TTC549 (cell line): ENCODE measurements around the gene MDC1.
"Not testable (repeated sequence)": the region's sequence is repeated elsewhere in the genome, so short reads cannot be mapped to it uniquely, and the experiment has no call there.

Source experiments
- FAIRE-seq: peaks from 2 replicates; lab custom pipeline; 2012; peaks lifted over from hg19 to GRCh38; lab: Jason Lieb, UNC

Gene MDC1

DNA sequence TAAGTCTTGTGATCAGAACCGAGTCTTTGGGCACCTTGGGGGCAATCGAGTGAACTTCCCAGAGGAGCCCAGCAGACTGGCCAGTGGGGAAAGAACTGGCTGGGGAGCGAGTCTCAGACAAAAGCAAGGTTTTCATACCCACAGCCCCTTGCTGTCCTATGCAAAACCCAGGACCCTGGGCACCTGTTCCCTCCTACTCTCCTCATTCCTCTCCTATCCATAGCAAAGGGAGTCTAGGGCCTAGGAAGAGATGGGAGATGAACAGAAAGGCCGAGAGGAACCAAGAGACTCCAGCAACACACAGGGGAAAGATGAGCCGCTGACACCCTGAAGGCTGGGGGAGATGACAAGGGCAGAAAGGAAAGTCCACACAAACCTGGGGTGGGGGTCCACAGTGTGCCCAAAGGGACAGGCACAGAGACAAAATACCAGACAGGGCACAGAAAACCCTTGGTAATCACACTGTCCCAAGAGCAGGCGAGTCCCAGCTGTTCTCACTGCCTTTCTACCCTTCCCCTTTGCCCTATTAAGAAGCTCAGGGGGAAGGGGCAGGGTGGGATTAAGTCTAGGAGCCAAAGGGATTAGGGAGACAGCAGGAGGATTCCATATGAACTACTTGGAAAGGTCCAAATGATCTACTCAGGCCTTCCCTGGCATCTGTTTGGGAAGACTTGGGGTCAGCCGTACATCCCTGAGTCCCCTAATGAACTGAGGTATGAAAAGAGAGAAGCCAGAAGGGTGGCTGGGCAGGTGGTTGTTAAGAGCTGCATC is 37.1 kb downstream of the MDC1 start:
- no peak for FAIRE-seq

DNA sequence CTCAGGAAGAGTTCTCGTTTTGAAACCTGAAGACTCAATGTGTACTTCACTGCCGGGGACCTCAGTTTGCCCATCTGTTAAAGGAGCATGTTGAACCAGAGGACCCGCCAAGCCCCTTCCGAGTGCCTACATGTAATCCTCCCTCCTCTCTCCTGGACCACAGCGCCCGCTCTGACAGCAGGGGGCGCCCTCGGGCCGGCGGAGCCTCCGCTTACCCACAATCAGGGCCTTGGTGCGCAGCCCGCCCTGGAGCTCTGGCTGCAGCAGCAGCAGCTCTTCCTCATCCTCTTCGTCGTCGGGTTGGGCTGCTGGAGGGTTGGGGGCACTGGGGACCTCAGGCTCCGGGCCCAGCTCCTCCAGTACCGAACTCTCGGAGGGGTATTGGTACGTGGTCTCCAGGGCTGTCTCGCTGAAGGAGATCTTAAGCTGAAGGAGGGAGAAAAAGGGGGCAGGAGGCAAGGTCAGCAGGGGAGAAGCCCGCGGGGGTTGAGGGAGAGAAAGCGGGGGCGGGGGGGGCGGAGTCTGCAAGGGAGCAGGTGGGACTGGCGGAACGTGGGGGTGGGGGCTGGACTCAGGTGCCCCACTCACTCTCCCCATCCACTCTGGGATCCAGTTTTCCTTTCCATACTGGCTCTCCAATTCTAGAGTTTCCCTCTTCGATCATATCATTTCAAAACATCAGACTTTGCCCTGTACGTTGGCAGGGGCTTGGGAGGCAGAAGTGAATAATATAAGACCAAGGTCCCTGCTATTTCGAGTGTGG is 37.9 kb downstream of the MDC1 start:
- no peak for FAIRE-seq

DNA sequence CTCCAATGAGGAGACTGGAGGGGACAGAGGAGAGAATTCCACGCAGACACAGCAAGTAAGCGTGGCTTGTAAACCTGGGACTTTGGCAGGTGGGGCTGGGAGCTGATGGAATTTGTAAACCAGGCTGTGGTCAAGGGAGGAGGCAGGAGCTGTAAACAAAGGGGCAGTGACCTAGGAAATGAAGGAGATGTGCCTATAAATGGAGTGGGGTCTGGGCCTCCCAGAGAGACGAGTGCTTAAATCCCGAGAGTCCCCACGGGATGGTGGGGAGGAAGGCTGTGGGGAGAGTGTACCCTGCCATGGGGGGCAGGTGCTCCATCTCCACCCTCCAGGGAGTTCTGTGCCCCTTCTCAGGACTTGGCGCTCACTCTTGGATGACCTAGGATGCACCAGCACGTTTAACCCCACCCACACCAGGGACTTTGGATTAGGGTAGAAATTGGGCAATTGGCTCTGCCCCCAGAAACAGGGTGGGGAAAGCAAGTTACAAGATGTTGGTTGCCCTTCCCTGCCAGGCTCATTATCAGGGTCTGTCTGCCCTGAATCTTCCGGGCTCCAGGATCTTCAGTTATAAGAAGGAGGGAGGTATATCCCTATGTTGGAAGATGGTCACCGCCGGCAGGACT is 40.3 kb downstream of the MDC1 start:
- no peak for FAIRE-seq

DNA sequence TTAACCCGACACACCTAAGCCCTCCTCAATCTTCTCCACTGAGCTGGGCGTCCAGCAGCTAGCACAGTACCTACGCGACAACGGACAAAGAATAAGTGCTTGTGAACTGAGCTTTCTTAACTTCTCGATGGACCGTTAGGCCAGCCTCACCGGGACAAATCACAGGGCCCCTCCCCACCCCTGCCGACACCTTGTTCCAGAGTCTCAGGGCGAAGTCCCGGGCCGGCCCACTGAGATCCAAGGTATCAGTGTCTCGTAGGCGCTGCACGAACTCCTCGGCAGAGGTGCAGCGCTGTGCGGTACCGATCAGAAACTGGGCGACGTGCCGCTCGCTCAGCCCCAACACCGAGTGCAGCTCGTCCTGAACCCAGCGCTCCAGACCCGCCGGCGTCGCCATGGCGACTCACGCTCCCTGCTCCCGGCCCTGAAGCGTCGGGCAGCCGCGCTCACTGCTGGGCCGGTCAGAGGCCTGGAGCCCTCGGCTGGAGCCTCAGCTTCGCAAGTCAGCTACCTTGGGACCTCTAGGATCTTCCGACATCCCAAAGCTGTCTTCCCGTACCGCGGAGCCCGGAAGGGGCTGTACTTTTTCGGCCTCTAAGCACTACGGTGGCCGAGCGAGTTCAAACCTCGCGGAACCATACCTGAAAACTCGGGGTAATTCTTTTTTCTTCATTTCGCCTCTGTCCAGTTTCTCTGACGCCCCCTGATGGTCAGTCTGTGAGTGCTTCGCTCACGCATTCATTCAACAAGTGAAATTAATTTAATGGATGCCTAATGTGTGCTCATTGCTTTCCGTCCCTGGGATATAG is 44.4 kb downstream of the MDC1 start, which contains the start of gene DHX16:
DHX16 (minus strand) TSS at position 562 of the 809 bp plus-strand sequence; CDS start at position 397, 165 bp downstream.
- peak; percentile 82 for FAIRE-seq

DNA sequence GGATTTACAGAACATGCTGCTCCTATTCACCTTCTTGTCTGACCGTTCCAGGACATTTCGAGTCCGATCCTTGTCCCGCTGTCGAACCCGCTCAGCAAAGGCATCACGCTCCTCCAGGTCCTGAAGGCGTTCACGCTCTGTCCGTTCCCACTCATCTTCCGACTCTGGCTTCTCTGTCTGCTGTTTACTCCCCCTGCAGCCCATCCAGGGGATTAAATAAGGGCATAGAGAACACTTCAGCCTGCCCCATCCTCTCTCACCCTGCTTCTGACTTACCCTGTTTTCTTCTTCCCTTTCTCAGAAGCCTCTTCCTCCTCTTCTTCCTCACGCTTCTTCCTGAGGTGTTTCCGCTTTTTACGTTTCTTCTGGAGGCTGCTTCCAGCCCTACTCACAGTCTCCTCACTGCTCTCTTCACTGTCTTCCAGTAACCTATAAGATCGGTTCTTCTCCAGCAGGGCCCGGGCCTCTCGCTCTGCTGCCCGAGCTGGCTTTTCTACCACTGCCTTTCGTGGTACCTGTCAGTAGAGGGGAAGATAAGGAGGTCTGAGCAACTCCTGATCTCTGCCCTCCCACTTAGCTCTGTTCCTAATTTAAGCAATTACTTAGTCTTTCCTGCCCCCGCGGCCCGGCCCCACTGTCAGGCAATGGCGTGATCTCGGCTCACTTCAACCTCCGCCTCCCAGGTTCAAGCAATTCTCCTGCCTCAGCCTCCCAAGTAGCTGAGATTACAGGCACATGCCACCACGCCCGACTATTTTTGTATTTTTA is 46.1 kb downstream of the MDC1 start:
- no peak for FAIRE-seq

DNA sequence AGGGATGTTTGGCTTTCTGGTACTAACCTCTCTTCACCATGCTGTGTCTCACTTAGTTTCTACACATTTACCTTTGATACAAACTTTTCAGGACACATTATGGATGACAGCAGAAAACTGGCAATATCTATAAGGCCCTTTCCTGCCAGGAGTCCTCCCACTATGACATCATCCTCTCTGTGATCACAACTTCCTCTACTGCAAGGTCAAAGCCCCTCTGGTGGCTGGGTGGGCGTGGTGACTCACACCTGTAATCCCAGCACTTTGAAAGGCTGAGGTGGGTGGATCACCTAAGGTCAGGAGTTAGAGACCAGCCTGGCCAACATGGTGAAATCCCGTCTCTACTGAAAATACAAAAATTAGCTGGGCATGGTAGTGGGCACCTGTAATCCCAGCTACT is 50.8 kb downstream of the MDC1 start:
- FAIRE-seq = not testable (repeated sequence)

DNA sequence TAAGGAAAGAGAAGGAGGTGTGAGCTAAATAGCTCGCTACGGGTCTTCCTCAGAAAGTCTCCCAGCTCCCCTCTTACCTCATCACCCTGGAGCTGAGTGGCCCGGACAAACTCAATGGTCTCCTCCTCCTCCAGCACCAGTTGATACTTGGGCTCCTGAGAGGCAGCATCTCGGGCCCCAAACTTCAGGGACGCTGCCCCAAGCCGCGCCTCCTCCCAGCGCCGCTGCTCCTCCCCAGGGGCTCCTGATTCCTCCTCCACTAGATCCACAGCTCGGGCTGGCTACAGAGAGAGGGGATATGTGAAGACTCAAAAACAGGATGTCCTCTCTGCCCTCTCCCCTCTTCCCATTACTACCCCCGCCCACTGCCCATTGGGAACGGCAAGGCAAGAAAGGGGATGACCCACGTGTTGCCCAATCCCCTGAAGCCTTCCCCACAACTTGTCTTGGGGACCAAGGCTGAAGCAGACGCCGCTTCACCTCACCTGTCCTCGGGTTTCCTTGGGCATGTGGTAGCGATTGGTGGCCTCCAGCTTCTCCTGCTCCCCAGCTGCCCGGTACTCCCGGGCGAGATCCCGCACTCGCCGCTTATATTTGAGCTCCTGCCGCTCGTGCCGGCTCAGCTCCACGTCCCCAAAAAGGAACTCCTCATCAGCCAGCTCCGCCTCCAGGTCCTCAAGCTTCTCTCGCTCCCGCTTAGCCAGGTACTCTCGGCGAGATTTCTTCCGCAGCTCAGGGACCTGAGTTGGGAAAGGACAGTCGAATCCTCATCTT is 51.9 kb downstream of the MDC1 start:
- FAIRE-seq = no peak

DNA sequence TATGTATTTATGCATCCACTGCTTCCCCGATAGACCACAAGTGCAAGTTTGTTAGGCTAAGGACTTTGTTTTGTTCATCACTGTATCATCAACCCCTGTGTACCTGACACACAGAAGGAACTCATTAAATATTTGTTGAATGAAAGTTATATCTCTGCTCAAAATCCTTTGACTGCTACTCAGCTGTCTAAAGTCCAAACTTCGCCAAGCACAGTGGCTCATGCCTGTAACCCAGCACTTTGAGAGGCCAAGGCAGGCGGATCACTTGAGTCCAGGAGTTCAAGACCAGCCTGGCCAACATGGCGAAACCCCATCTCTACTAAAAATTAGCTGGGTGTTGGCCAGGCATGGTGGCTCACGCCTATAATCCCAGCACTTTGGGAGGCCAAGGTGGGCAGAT is 59.2 kb downstream of the MDC1 start:
- FAIRE-seq = not testable (repeated sequence)

DNA sequence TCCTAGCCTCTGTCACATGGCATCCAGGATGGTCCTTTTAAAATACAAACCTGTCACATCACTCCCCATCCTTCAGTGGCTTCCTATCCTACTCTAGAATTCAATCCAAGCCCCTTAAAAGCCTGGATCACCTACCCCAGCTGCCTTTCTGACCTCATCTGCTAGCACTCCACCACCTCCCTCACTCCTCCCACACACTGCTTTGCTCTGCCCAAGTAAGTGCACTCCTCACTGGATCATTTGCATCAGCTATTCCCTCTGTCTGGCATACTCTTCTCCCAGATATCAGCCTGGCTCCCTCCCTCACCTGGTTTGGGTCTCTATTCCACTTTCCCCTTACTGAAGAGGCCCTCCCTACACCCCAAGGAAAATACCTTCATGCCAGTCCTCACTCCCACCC is 59.6 kb downstream of the MDC1 start:
- no peak for FAIRE-seq

DNA sequence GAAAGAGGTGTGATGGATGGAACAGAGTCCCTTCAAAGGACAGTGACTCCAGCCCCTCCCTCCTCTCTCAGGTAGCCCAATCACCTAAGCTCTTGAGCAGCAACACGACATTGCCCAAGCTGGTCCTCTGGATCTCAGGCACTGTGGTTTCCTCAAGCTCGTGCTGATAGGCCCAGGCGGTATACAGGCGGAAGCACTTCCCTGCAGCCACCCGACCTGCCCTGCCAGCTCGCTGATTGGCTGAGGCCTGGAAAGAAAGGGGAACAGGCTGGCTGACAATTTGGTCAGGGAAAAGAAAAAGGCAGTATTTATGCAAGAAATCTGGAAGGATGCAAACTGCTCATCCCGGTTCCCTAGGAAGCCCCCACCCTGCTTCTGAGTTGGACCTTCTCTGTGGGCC is 60.6 kb downstream of the MDC1 start:
- FAIRE-seq = no peak

DNA sequence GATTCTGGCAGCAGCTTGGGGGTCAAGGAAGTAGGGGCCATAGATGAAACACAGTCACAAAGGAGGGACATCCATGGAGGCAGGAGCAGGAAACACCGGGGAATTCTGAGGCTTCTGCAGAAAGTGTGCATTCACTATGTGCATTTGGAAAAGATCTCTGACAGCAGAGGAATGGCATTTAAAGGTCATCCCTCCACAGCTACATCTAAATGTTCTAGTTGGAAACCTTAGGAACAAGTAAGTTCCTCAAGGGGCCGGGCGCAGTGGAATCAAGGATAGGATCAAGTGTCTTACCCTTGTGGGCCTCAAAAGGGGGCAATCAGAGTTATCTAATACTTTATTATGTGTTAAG is 61.4 kb downstream of the MDC1 start:
- no peak for FAIRE-seq

DNA sequence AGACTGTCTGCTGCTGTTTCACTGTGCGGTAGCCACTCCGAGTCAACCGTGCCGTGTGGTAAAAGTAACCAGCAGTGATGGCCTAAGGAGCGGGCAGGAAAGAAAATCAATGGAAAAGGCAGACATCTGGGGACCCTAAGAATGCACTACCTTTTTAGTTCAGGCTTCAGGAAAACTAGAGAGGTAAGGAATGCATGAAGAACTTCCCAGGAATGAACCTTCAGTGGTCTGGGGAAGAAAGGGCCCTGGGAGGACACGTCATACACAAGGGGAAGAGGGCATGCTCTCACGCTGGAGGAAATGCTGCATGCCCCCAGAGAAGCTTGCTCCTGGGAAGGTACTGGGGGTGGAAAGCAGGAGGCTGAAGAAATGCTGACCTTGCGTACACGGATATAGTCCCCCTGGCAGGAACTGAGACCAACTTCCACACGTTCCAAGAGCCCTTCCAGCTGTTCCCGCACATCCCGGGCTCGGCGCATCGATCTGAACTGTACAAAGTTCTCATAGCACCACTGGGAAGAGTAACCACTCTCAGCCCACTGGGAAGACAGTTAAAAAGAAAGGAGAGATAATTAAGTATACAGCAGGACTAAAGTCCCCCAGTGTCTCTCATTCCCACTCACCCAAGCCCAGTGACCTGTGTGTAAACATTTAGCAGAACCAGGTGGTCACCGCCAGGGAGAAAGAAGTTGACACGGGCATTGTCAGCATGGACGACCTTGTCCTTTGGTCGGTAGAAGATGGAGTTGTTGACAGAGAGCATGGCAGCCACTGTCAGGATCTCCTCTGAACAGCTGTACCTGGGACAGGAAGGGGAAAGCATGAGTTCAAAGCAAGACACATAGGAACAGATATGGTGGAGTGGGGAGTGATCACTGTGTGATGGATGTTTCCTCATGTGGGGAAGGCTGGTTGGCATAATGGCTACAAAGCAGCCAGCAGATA is 62.0 kb downstream of the MDC1 start:
- no peak for FAIRE-seq

DNA sequence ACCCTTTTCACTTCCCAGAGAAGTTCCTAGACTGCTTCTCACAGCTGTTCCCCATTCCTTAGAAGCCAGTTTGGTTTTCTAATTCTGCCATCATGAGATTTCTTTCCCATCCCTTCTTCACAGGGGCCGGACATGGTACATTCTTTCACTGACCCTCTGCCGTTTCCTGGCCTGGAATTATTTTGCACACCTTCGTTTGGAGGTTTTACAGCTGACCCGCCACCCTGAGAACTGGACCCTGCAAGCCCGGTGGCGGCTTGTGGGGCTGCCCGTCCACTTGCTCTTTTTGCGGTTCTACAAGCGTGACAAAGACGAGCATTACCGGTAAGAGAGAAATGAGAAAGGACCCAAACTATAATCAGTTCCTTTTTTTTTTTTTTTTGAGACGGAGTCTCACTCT is 65.9 kb downstream of the MDC1 start:
- FAIRE-seq = no peak
